ENCODE results near the gene PLEK.

PLEK gene

GRCh38 chr2:68428126-68428525, 63.0 kb downstream of the PLEK start:
- no peak overlapping the region for H3K27ac ChIP-seq
- no peaks in the 10 kb centered on the region for H3K36me3 ChIP-seq (replicated peaks)
- H3K27me3 ChIP-seq (replicated peaks): no peaks in the 10 kb centered on the region
- no peak for DNase-seq
- no peak for TF ChIP-seq CTCF (IDR thresholded peaks at IDR 0.05; ENCODE audit: low read depth, low read length, missing control alignments)
- no peak overlapping the region for H3K4me3 ChIP-seq (ENCODE audit: low read depth, low read length)
- in situ Hi-C loops (cut with HindIII; ENCODE audit: low pct_ligation_motif_present, low sequenced_read_pairs): no loop called here

- Histone ChIP-seq H3K4me3 (ENCODE audit: low read depth, low read length) (no peak overlapping the region), H3K36me3 (replicated peaks) (no peaks in the 10 kb centered on the region), H3K27ac (no peak overlapping the region), H3K27me3 (replicated peaks) (no peaks in the 10 kb centered on the region)
- in situ Hi-C loops (cut with HindIII; ENCODE audit: low pct_ligation_motif_present, low sequenced_read_pairs): no loop called here
- no peak for TF ChIP-seq CTCF (IDR thresholded peaks at IDR 0.05; ENCODE audit: low read depth, low read length, missing control alignments)
- DNase-seq: no peak
Observed at GRCh38 chr2:68428746-68429145, 63.7 kb downstream of the PLEK start.

- H3K27me3 ChIP-seq (replicated peaks): no peaks in the 10 kb centered on the region
- TF ChIP-seq CTCF (IDR thresholded peaks at IDR 0.05; ENCODE audit: low read depth, low read length, missing control alignments): no peak
- no peak for DNase-seq
- H3K36me3 ChIP-seq (replicated peaks): no peaks in the 10 kb centered on the region
- in situ Hi-C loops (cut with HindIII; ENCODE audit: low pct_ligation_motif_present, low sequenced_read_pairs): no loop called here
- no peak overlapping the region for H3K27ac ChIP-seq
- H3K4me3 ChIP-seq (ENCODE audit: low read depth, low read length): no peak overlapping the region
Observed at GRCh38 chr2:68429311-68429826, 64.3 kb downstream of the PLEK start.

GRCh38 chr2:68431316-68431972, 66.4 kb downstream of the PLEK start:
- no peak for TF ChIP-seq CTCF (IDR thresholded peaks at IDR 0.05; ENCODE audit: low read depth, low read length, missing control alignments)
- H3K4me3 ChIP-seq (ENCODE audit: low read depth, low read length): no peak overlapping the region
- in situ Hi-C loops (cut with HindIII; ENCODE audit: low pct_ligation_motif_present, low sequenced_read_pairs): no loop called here

GRCh38 chr2:68432696-68433658, 67.9 kb downstream of the PLEK start:
- Histone ChIP-seq H3K4me3 (ENCODE audit: low read depth, low read length) (no peak overlapping the region), H3K27ac (no peak overlapping the region), H3K36me3 (replicated peaks) (no peaks in the 10 kb centered on the region), H3K27me3 (replicated peaks) (no peaks in the 10 kb centered on the region)
- no peak for DNase-seq
- TF ChIP-seq CTCF (IDR thresholded peaks at IDR 0.05; ENCODE audit: low read depth, low read length, missing control alignments): no peak
- in situ Hi-C loops (cut with HindIII; ENCODE audit: low pct_ligation_motif_present, low sequenced_read_pairs): no loop called here

More at GRCh38 chr2:68431316-68431972, 66.4 kb downstream of the PLEK start:
- no peaks in the 10 kb centered on the region for H3K36me3 ChIP-seq (replicated peaks)
- H3K27ac ChIP-seq: no peak overlapping the region
- no peaks in the 10 kb centered on the region for H3K27me3 ChIP-seq (replicated peaks)
- DNase-seq: no peak
